NT2/D1 (cell line): ENCODE measurements around the gene RAP2B.

Experiments
- SUZ12 ChIP-seq: IDR thresholded peaks from 2 replicates; pipeline ENCODE4 v1.6.1; 2011; ENCODE audit not compliant: insufficient read length, insufficient read depth; ENCODE audit errors: extremely low read depth
- ZNF274 ChIP-seq: IDR thresholded peaks from 2 replicates; pipeline ENCODE4 v1.6.1; 2011; ENCODE audit warnings: mild to moderate bottlenecking, low read depth, low read length

- no peak for TF ChIP-seq ZNF274
- TF ChIP-seq SUZ12 = no peak
These were observed 3.2 kb downstream of the RAP2B start for GRCh38 chr3:153165261-153165681.
